WERI-Rb-1 (cell line): Measurements from ENCODE around the gene PELI2.

ENCODE experiments used
- DNase-seq: peaks from one replicate; pipeline ENCODE4 v3.0.0-alpha.2; 2020
- H3K27ac ChIP-seq: fragments of 250-450 bp; sonication (Bioruptor Pico); 2 replicates; pipeline ENCODE4 v1.5.1; 2020; ENCODE audit warnings: mild to moderate bottlenecking, moderate library complexity
- H3K27me3 ChIP-seq: fragments of 250-450 bp; sonication (Bioruptor Pico); 2 replicates; pipeline ENCODE4 v1.5.1; 2021; ENCODE audit warnings: mild to moderate bottlenecking, low read depth, moderate library complexity; ENCODE audit not compliant: insufficient read depth, severe bottlenecking
- H3K36me3 ChIP-seq: fragments of 250-450 bp; sonication (Bioruptor Pico); 2 replicates; pipeline ENCODE4 v1.5.1; 2020; ENCODE audit warnings: mild to moderate bottlenecking, moderate library complexity
- H3K4me3 ChIP-seq: 2 replicates; pipeline ENCODE4 v1.5.1; 2011; ENCODE audit warnings: low read depth, mild to moderate bottlenecking, control low read depth, low read length
- H3K9me3 ChIP-seq: fragments of 250-450 bp; sonication (Bioruptor Pico); 2 replicates; pipeline ENCODE4 v1.5.1; 2021; ENCODE audit warnings: mild to moderate bottlenecking, moderate library complexity; ENCODE audit not compliant: severe bottlenecking
- CTCF ChIP-seq: IDR thresholded peaks from 2 replicates; pipeline ENCODE4 v1.5.1; 2011; ENCODE audit warnings: low read depth, mild to moderate bottlenecking, control low read depth, inconsistent platforms, low read length

Gene PELI2

DNA sequence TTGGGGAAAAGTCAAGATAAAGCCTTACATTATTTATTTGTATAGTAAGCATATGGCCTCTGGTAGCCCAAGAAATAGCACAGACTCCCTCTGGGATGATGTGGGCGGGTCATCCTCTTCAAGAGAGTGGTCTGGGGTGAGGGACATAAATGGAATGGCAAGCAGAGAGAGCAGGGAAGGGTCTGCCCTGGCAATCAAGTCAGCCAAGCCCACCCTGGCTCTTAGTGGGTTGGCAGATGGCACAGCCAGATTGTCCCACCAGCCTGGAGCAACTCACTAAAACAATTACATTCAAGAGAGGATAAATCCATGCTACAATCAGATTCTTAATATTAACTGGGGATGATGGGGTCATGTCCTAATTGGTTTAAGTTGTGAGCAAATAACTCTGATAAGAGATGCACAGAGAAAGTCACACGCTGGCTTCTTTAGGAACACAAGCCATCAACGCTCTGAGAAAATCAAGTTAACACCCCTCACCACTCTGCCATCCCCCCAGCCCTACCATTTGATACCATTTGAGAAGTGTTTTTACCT is 2.8 kb upstream of the PELI2 start:
- Histone ChIP-seq H3K4me3 (no peak overlapping the region), H3K27me3 (no peaks in the 10 kb centered on the region), H3K36me3 (no peaks in the 10 kb centered on the region), H3K9me3 (no peaks in the 10 kb centered on the region), H3K27ac (no peak overlapping the region)
- DNase-seq: peak; percentile 14
- TF ChIP-seq CTCF: no peak

GRCh38 chr14:56115976-56116893 is 2.0 kb upstream of the PELI2 start:
- Histone ChIP-seq H3K27me3 (peaks cover 3% of the 10 kb centered on the region), H3K27ac (no peak overlapping the region), H3K36me3 (no peaks in the 10 kb centered on the region), H3K4me3 (no peak overlapping the region), H3K9me3 (no peaks in the 10 kb centered on the region)
- no peak for TF ChIP-seq CTCF
- no peak for DNase-seq

DNA sequence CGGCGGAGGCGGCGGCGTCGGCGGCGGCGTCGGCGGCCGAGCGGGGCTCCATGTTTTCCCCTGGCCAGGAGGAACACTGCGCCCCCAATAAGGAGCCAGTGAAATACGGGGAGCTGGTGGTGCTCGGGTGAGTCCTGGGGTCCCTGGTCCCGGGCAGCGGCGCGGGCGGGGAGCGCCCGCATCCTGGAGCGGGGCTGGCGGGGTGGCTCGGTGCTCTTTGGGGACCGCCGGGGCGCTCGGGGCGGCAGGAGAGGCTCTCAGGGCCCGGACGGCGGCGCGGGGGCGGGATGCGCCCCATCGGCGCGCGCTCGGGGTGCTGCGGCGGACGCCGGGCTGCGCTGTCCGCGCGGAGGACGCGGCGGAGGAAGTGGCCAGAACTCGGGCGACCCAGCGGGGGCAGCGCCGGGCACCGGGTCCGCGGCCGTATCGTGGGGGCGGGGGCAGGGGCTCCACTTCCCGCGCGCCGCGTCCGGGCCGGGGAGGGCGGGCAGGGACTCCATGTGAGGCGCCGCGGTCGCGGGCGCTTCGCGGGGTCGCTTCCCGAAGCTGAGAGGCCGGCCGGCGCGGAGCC is 485 bp downstream of the PELI2 start:
- H3K27me3 ChIP-seq: peaks cover 3% of the 10 kb centered on the region
- peak overlapping the region; percentile 10; the same call in 1 of the 2 replicates for H3K27ac ChIP-seq
- no peak for TF ChIP-seq CTCF

GRCh38 chr14:56119201-56119981 is 1.2 kb downstream of the PELI2 start:
- Histone ChIP-seq H3K36me3 (no peaks in the 10 kb centered on the region), H3K27me3 (peaks cover 3% of the 10 kb centered on the region), H3K4me3 (peak overlapping the region; percentile 70), H3K27ac (peak overlapping the region; percentile 10; the same call in 1 of the 2 replicates), H3K9me3 (no peaks in the 10 kb centered on the region)
- peak; percentile 15 for DNase-seq
- TF ChIP-seq CTCF: no peak

More for the DNA sequence above, 485 bp downstream of the PELI2 start:
- Histone ChIP-seq H3K36me3 (no peaks in the 10 kb centered on the region), H3K4me3 (peak overlapping the region; percentile 70), H3K9me3 (no peaks in the 10 kb centered on the region)
- peak; percentile 12 for DNase-seq

DNA sequence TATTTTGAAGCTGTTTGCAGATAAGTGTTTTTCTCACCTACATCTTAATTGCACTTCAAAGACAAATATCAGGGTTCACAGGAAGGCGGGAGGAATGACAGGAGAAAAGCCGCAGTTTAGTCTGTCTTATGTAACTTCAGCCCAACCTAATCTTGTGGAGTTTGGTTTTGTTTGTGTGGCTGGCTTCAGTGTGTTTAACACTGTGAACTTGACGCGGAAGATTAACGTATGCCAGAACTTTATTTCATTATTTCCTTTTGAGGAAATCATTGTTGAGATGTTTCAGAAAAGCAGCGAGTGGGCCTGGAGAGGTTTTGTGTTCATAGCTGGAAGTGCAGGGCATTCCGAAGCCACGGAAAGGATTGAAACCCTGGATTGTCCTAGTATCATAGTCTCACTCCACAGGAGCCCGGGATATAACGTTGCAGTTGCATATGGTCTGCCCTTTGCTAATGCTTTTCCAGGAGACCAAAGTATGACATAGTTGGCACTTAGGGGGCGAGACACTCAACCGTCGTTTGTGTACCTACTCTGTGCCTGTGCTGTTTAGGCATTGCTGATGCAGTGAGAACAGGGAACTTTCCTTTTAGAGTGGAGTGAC is 2.0 kb downstream of the PELI2 start:
- DNase-seq: peak; percentile 29
- H3K4me3 ChIP-seq: peak overlapping the region; percentile 70
- TF ChIP-seq CTCF: no peak
- H3K27me3 ChIP-seq: peaks cover 3% of the 10 kb centered on the region
- no peaks in the 10 kb centered on the region for H3K9me3 ChIP-seq
- no peaks in the 10 kb centered on the region for H3K36me3 ChIP-seq
- H3K27ac ChIP-seq: no peak overlapping the region
